H1 (cell line): ENCODE measurements around the gene ANAPC15. TPM values are rescaled to one million over a fixed set of nuclear protein-coding genes. Genes with fewer than 3 reads are reported as not detected.

Source experiments
- CTCF ChIA-PET: fragments of 300-600 bp; sonication (Branson Sonifier 250); formaldehyde crosslinking; loops from one replicate; lab custom pipeline; 2021; ENCODE audit not compliant: partially characterized antibody; lab: Charles Lee
- POLR2A ChIA-PET: fragments of 300-600 bp; sonication (Branson Sonifier 250); formaldehyde crosslinking; loops from one replicate; lab custom pipeline; 2021; ENCODE audit warnings: inconsistent platforms; ENCODE audit not compliant: partially characterized antibody; lab: Charles Lee
- DNase-seq, 2 experiments: peaks; one replicate each; pipeline versions ENCODE4 v3.0.0 to v3.0.0-alpha.2; 2010 to 2022; ENCODE audit warnings: low spot score in 2 of 2, low read depth in 1 of 2, mixed read lengths in 1 of 2
- FAIRE-seq: peaks from 2 replicates; lab custom pipeline; 2011; peaks lifted over from hg19 to GRCh38; lab: Jason Lieb, UNC
- H2AFZ ChIP-seq: 2 replicates; pipeline ENCODE4 v1.8.1; 2012; ENCODE audit warnings: low read length, inconsistent platforms
- H2AK5ac ChIP-seq: 2 replicates; pipeline ENCODE4 v1.6.1; 2013; ENCODE audit warnings: low read depth, low read length
- H2BK120ac ChIP-seq: replicated peaks from 2 replicates; pipeline ENCODE3; 2013; ENCODE audit warnings: low read depth, low read length, inconsistent platforms
- H2BK12ac ChIP-seq: 2 replicates; pipeline ENCODE4 v1.6.1; 2013; ENCODE audit warnings: low read depth, low read length
- H2BK15ac ChIP-seq: 2 replicates; pipeline ENCODE4 v1.6.1; 2013; ENCODE audit warnings: low read length
- H2BK20ac ChIP-seq: 2 replicates; pipeline ENCODE4 v1.6.1; 2013; ENCODE audit warnings: low read length
- H2BK5ac ChIP-seq: 2 replicates; pipeline ENCODE4 v1.6.1; 2013; ENCODE audit warnings: low read depth, low read length
- H3K14ac ChIP-seq: 2 replicates; pipeline ENCODE4 v1.6.1; 2013; ENCODE audit warnings: inconsistent platforms; ENCODE audit not compliant: insufficient read length
- H3K18ac ChIP-seq: 2 replicates; pipeline ENCODE4 v1.6.1; 2013; ENCODE audit warnings: low read length; ENCODE audit errors: extremely low read depth
- H3K23ac ChIP-seq: 2 replicates; pipeline ENCODE4 v1.6.1; 2013; ENCODE audit warnings: inconsistent platforms; ENCODE audit not compliant: insufficient read length
- H3K23me2 ChIP-seq: 2 replicates; pipeline ENCODE4 v1.6.1; 2013; ENCODE audit warnings: low read depth, low read length
- H3K27ac ChIP-seq: 2 replicates; pipeline ENCODE4 v1.6.1; 2011; ENCODE audit warnings: low read depth, low read length, inconsistent platforms
- H3K27me3 ChIP-seq, 4 experiments: replicated peaks in 1 of 4; 1 replicate in 1 of 4; 2 replicates in 3 of 4; pipeline versions ENCODE4 v1.6.1 to v1.8.1; 2011 to 2013; ENCODE audit warnings: low read length in 3 of 4, mild to moderate bottlenecking in 3 of 4, inconsistent platforms in 2 of 4, mixed read lengths in 2 of 4, moderate library complexity in 1 of 4; ENCODE audit not compliant: control insufficient read depth in 3 of 4, insufficient read depth in 3 of 4; ENCODE audit errors: extremely low read depth in 1 of 4
- H3K36me3 ChIP-seq, 4 experiments: 2 replicates each; pipeline versions ENCODE4 v1.6.1 to v1.8.1; 2011 to 2013; ENCODE audit warnings: mild to moderate bottlenecking in 4 of 4, low read length in 3 of 4, moderate library complexity in 2 of 4, control low read depth in 1 of 4, inconsistent platforms in 1 of 4; ENCODE audit not compliant: insufficient read depth in 4 of 4, control insufficient read depth in 2 of 4
- H3K4ac ChIP-seq: replicated peaks from 2 replicates; pipeline ENCODE3; 2013; ENCODE audit warnings: low read length, low read depth, mixed read lengths, inconsistent platforms; ENCODE audit not compliant: insufficient read length
- H3K4me1 ChIP-seq, 4 experiments: replicated peaks in 1 of 4; 1 replicate in 1 of 4; 2 replicates in 3 of 4; pipeline versions ENCODE4 v1.6.1 to v1.8.1; 2011 to 2013; ENCODE audit warnings: low read length in 3 of 4, inconsistent platforms in 2 of 4, mixed read lengths in 1 of 4; ENCODE audit not compliant: insufficient read depth in 4 of 4, control insufficient read depth in 3 of 4
- H3K4me2 ChIP-seq, 2 experiments: 2 replicates each; pipeline versions ENCODE4 v1.6.1 to v1.8.1; 2011 to 2013; ENCODE audit warnings: low read depth in 2 of 2, low read length in 2 of 2, control low read depth in 1 of 2, inconsistent platforms in 1 of 2, mild to moderate bottlenecking in 1 of 2; ENCODE audit not compliant: insufficient read depth in 1 of 2
- H3K4me3 ChIP-seq, 4 experiments: fragments of 200-600, 300-600 bp in 1 of 4; sonication (generic), shearing (Covaris generic), sonication (Bioruptor Twin) in 1 of 4; 2 replicates each; pipeline versions ENCODE4 v1.5.1 to v1.8.1; 2011 to 2016; ENCODE audit warnings: low read length in 4 of 4, low read depth in 3 of 4, control low read depth in 2 of 4, inconsistent platforms in 2 of 4, mild to moderate bottlenecking in 2 of 4, mixed read lengths in 1 of 4, moderate library complexity in 1 of 4; ENCODE audit not compliant: insufficient read depth in 2 of 4; ENCODE audit errors: extremely low read depth in 1 of 4
- H3K56ac ChIP-seq: replicated peaks from 2 replicates; pipeline ENCODE3; 2013; ENCODE audit warnings: low read depth, mild to moderate bottlenecking, mixed read lengths, low read length, inconsistent platforms; ENCODE audit not compliant: insufficient read length
- H3K79me1 ChIP-seq: 2 replicates; pipeline ENCODE4 v1.6.1; 2013; ENCODE audit warnings: low read depth, low read length, control low read depth
- H3K79me2 ChIP-seq, 2 experiments: 2 replicates each; pipeline versions ENCODE4 v1.6.1 to v1.8.1; 2012 to 2013; ENCODE audit warnings: low read length in 2 of 2, mild to moderate bottlenecking in 2 of 2, inconsistent platforms in 1 of 2; ENCODE audit not compliant: insufficient read depth in 2 of 2, control insufficient read depth in 1 of 2
- H3K9ac ChIP-seq, 4 experiments: replicated peaks in 1 of 4; 1 replicate in 1 of 4; 2 replicates in 3 of 4; pipeline versions ENCODE4 v1.6.1 to v1.8.1; 2011 to 2013; ENCODE audit warnings: low read depth in 3 of 4, low read length in 3 of 4, control low read depth in 2 of 4, mild to moderate bottlenecking in 2 of 4, moderate library complexity in 2 of 4, inconsistent platforms in 1 of 4; ENCODE audit errors: extremely low read depth in 1 of 4
- H3K9me3 ChIP-seq, 2 experiments: 2 replicates each; pipeline versions ENCODE4 v1.6.1 to v1.8.1; 2012 to 2013; ENCODE audit warnings: mild to moderate bottlenecking in 2 of 2, moderate library complexity in 2 of 2, control low read depth in 1 of 2, inconsistent platforms in 1 of 2, low read depth in 1 of 2, low read length in 1 of 2, mixed read lengths in 1 of 2; ENCODE audit not compliant: insufficient read depth in 2 of 2
- H4K20me1 ChIP-seq, 2 experiments: replicated peaks in 1 of 2; 2 replicates each; pipeline versions ENCODE3 to v1.8.1; 2011 to 2013; ENCODE audit warnings: inconsistent platforms in 2 of 2, low read length in 2 of 2, mild to moderate bottlenecking in 1 of 2; ENCODE audit not compliant: insufficient read depth in 2 of 2, control insufficient read depth in 1 of 2
- H4K5ac ChIP-seq: 2 replicates; pipeline ENCODE4 v1.6.1; 2013; ENCODE audit warnings: low read length, low read depth, mixed read lengths, inconsistent platforms; ENCODE audit not compliant: insufficient read length
- H4K8ac ChIP-seq: 2 replicates; pipeline ENCODE4 v1.8.0; 2013; ENCODE audit warnings: mild to moderate bottlenecking, moderate library complexity, low read length, inconsistent platforms; ENCODE audit not compliant: insufficient read depth; ENCODE audit errors: extremely low read depth
- H4K91ac ChIP-seq: replicated peaks from 2 replicates; pipeline ENCODE3; 2013; ENCODE audit warnings: low read length, mixed read lengths, inconsistent platforms; ENCODE audit not compliant: insufficient read length
- ATF2 ChIP-seq: IDR thresholded peaks from 2 replicates; pipeline ENCODE4 v1.6.1; 2012; ENCODE audit warnings: low read length, inconsistent platforms
- CBX5 ChIP-seq: fragments of 300-800, 300-1000 bp; sonication (generic); IDR thresholded peaks from 2 replicates; pipeline ENCODE4 v1.7.1; 2016; ENCODE audit warnings: antibody characterized with exemption, low read length, low read depth
- CHD1 ChIP-seq: IDR thresholded peaks from 2 replicates; pipeline ENCODE4 v1.6.1; 2012; ENCODE audit warnings: low read depth, low read length, improper control_type of control experiment
- EZH2 ChIP-seq: fragments of 200-600 bp; sonication (generic); IDR thresholded peaks from 2 replicates; pipeline ENCODE4 v1.7.1; 2012; ENCODE audit warnings: low read depth, mild to moderate bottlenecking, moderate library complexity, low read length, inconsistent platforms; ENCODE audit not compliant: severe bottlenecking
- PHF8 ChIP-seq: fragments of 200-600 bp; sonication (generic); conservative IDR thresholded peaks from 2 replicates; pipeline ENCODE4 v1.7.1; 2012; ENCODE audit warnings: low read depth, mild to moderate bottlenecking, inconsistent platforms, low read length, moderate library complexity
- POLR2AphosphoS5 ChIP-seq: IDR thresholded peaks from 2 replicates; pipeline ENCODE4 v1.6.1; 2011; ENCODE audit warnings: low read depth, low read length
- SIN3A ChIP-seq, 2 experiments: IDR thresholded peaks in 1 of 2; conservative IDR thresholded peaks in 1 of 2; 2 replicates each; pipeline ENCODE4 v1.6.1; 2011 to 2012; ENCODE audit warnings: low read length in 2 of 2, improper control_type of control experiment in 1 of 2, low read depth in 1 of 2, mild to moderate bottlenecking in 1 of 2
- ZNF274 ChIP-seq: IDR thresholded peaks from 2 replicates; pipeline ENCODE4 v1.7.0; 2012; ENCODE audit warnings: low read length, borderline replicate concordance; ENCODE audit errors: extremely low read depth
- WGBS, 2 experiments: shearing (Covaris generic) in 1 of 2; methylation state at CpG; one replicate each; pipeline versions ENCODE4 v1.1.6 to v1.1.7; 2013 to 2015; ENCODE audit warnings: low lambda C conversion rate in 2 of 2, mixed read lengths in 2 of 2, inconsistent platforms in 1 of 2, low coverage in 1 of 2, missing lambda C conversion rate in 1 of 2; ENCODE audit not compliant: insufficient replicate concordance in 2 of 2, insufficient coverage in 1 of 2, insufficient read length in 1 of 2; ENCODE audit errors: extremely low coverage in 1 of 2, missing lambda C conversion rate in 1 of 2; 5-methylcytosine and 5-hydroxymethylcytosine counted together
- polyA plus RNA-seq, 7 experiments: library from polyadenylated mRNA; depleted of rRNA in 3 of 7; stranded (reverse) in 5 of 7; unstranded in 2 of 7; fragments of >200 nt in 5 of 7; fragments of 200-250 nt in 2 of 7; gene quantifications; 1 replicate in 5 of 7; 2 replicates in 1 of 7; 4 replicates in 1 of 7; pipeline versions ENCODE4 v1.2.1 to v1.2.3, GENCODE V29; 2011 to 2013; ENCODE audit warnings: missing spikeins in 2 of 7, mixed read lengths in 2 of 7
- total RNA-seq: library from RNA; stranded (reverse); fragmentation: NEBNext Ultra II Directional; extraction: Animal tissue kit (Norgen Biotek cat#: 25700); gene quantifications from 2 replicates; pipeline ENCODE4 v1.2.1, GENCODE V29; 2021

ANAPC15 gene
- total and polyA plus RNA-seq, 2 of the 8 experiments (the other 6 are each of a cell fraction or from before 2014, with no cell fraction given): 66.2 to 74.9 TPM

- Histone ChIP-seq H4K5ac (no peak overlapping the region), H2BK12ac (no peak overlapping the region), H3K4me2 (no peak overlapping the region), H3K56ac (no peak overlapping the region), H4K91ac (no peak overlapping the region), H2BK120ac (no peak overlapping the region), H3K4ac (no peak overlapping the region), H2BK20ac (no peak overlapping the region), H3K4me3 (no peak overlapping the region), H3K36me3 (no peaks in the 10 kb centered on the region), H2BK5ac (no peak overlapping the region), H3K79me1 (no peaks in the 10 kb centered on the region), H3K23me2 (no peaks in the 10 kb centered on the region; the same call in 1 of the 2 replicates), H3K79me2 (no peaks in the 10 kb centered on the region), H3K9me3 (peaks cover 16 to 19% of the 10 kb centered on the region in 2 experiments), H2AK5ac (no peak overlapping the region), H2BK15ac (no peak overlapping the region), H4K20me1 (no peaks in the 10 kb centered on the region), H3K18ac (no peak overlapping the region), H3K4me1 (no peaks in the 10 kb centered on the region), H2AFZ (no peak overlapping the region), H3K27ac (no peak overlapping the region), H3K27me3 (no peaks in the 10 kb centered on the region; a peak in 2 of 7 replicates), H3K14ac (no peak overlapping the region), H3K23ac (no peak overlapping the region), H4K8ac (no peak overlapping the region), H3K9ac (no peak overlapping the region)
- FAIRE-seq (no peak), DNase-seq (no peak)
- POLR2A ChIA-PET: no interaction called here
- CTCF ChIA-PET: interaction anchor here (0.6 to 3.7 kb wide), 4 partner anchors 10 to 321 kb away, joined by 3 to 12 read pairs (median 5); no protein-coding TSS in a partner anchor
- WGBS, 2 experiments: 75% methylated on average over 2 of the region's 2 CpGs; no CpG with 5 or more reads in 1 of the 2 experiments
- TF ChIP-seq CHD1: no peak
- no peak for TF ChIP-seq EZH2
- no peak for TF ChIP-seq POLR2AphosphoS5
- TF ChIP-seq CBX5: no peak
- TF ChIP-seq ATF2: no peak
- TF ChIP-seq PHF8: no peak
- TF ChIP-seq ZNF274: no peak
- TF ChIP-seq SIN3A (conservative IDR thresholded peaks at IDR 0.05 in 1 of 2, IDR thresholded peaks at IDR 0.05 in 1 of 2; ENCODE audit: low read depth in 1 of 2, low read length in 2 of 2): no peak
Measured at GRCh38 chr11:72127923-72128322, 15.4 kb upstream of the ANAPC15 start.
